Smooth muscle cell (in vitro differentiated cells): ENCODE results near the gene ASXL1. TPM values are rescaled to one million over a fixed set of nuclear protein-coding genes. Genes with fewer than 3 reads are reported as not detected.
A peak's percentile ranks its signal among the peaks of the same experiment; 100 is the strongest.

Source experiments
- DNase-seq: peaks from one replicate; lab custom pipeline; 2025; ENCODE audit not compliant: unreplicated experiment; lab: John Stamatoyannopoulos, UW
- H2AFZ ChIP-seq: fragments of 200-600 bp; sonication (generic); 2 replicates; pipeline ENCODE4 v1.6.0; 2016; ENCODE audit warnings: antibody characterized with exemption, low read depth, mild to moderate bottlenecking
- H3F3A ChIP-seq: fragments of 200-600 bp; sonication (generic); 2 replicates; pipeline ENCODE4 v1.6.0; 2017; ENCODE audit warnings: antibody characterized with exemption, low read depth
- H3K27ac ChIP-seq: fragments of 200-600 bp; sonication (generic); 2 replicates; pipeline ENCODE4 v1.5.1; 2016; ENCODE audit warnings: low read depth, mild to moderate bottlenecking
- H3K27me3 ChIP-seq: fragments of 200-600 bp; sonication (generic); 2 replicates; pipeline ENCODE4 v1.6.1; 2016; ENCODE audit warnings: low read depth, mild to moderate bottlenecking
- H3K36me3 ChIP-seq: fragments of 200-600 bp; sonication (generic); 2 replicates; pipeline ENCODE4 v1.5.1; 2016; ENCODE audit warnings: low read depth
- H3K4me1 ChIP-seq: fragments of 200-600 bp; sonication (generic); 2 replicates; pipeline ENCODE4 v1.5.1; 2016; ENCODE audit warnings: low read depth
- H3K4me2 ChIP-seq: fragments of 200-600 bp; sonication (generic); 2 replicates; pipeline ENCODE4 v1.6.0; 2016; ENCODE audit warnings: mild to moderate bottlenecking
- H3K4me3 ChIP-seq: fragments of 200-600 bp; sonication (generic); 2 replicates; pipeline ENCODE4 v1.5.1; 2016; ENCODE audit warnings: mild to moderate bottlenecking
- H3K79me2 ChIP-seq: fragments of 200-600 bp; sonication (generic); 2 replicates; pipeline ENCODE4 v1.6.0; 2016; ENCODE audit warnings: low read depth, mild to moderate bottlenecking
- H3K9ac ChIP-seq: fragments of 200-600 bp; sonication (generic); 2 replicates; pipeline ENCODE4 v1.6.0; 2016; ENCODE audit warnings: low read depth
- H3K9me3 ChIP-seq: fragments of 200-600 bp; sonication (generic); replicated peaks from 2 replicates; pipeline ENCODE4 v1.5.1; 2016; ENCODE audit warnings: low read depth
- H4K20me1 ChIP-seq: fragments of 200-600 bp; sonication (generic); 2 replicates; pipeline ENCODE4 v1.6.0; 2016; ENCODE audit warnings: low read depth
- WGBS: methylation state at CpG from one replicate; pipeline ENCODE4 v1.1.7; 2016; ENCODE audit warnings: low lambda C conversion rate; 5-methylcytosine and 5-hydroxymethylcytosine counted together
- polyA plus RNA-seq: library from polyadenylated mRNA; unstranded; fragments of >200 nt; fragmentation: Nextera tagmentation; extraction: Ambion mirVana; gene quantifications from 2 replicates; pipeline ENCODE4 v1.2.1, GENCODE V29; 2016
- total RNA-seq: library from RNA; depleted of rRNA; stranded (reverse); fragments of >200 nt; gene quantifications from 2 replicates; pipeline ENCODE4 v1.2.3, GENCODE V29; 2014
- TF ChIP-seq, protein P1 (sequence below): fragments of 200-600 bp; sonication (generic); IDR thresholded peaks from 2 replicates; pipeline ENCODE4 v1.5.1; 2017; ENCODE audit warnings: borderline replicate concordance, mild to moderate bottlenecking, antibody characterized with exemption; ENCODE audit not compliant: insufficient read depth, poor library complexity, severe bottlenecking

The ASXL1 gene
- total and polyA plus RNA-seq, 2 experiments from 2014 or later: 46.5 to 62.1 TPM

DNA sequence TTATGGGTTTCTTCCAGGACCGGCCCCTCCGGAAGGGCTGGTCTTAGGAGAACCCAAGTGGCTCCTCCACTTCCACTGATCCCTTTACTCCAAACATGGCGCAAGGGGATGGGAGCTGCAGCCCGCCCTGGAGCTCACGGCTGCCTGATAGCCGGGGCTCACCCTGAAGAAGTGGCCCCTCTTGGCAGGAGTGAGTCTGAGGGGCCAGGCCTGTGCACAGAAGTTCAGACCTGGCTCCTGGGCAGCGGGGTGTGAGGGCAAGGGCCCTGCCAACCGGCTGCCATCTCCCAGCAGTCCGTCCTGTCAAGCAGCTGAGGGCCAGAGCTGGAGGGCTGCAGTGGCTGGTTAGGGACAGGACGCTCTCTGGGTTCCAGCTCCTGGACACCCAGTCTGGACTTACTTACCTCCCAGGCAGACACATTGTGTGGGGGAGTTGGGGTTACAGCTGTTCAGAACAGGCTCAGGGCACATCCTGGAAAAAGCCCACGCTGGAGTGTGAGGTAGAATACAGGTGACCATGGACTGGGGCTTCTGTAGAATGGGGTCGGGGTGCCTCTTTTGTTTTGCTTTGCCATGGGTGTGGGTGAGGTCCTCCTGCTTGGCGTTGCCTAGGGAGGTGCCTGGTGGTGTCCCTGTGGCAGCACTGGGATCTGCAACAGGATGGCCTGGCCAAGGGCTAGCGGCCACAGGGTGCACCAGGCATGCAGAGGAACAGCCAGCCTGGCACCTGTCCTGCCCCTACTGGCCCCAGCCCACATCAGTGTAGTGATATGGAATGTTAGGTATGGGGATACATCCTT lies 88.4 kb downstream of the ASXL1 start:
- no peaks in the 10 kb centered on the region for H3K9me3 ChIP-seq
- H3K27me3 ChIP-seq: no peaks in the 10 kb centered on the region

DNA sequence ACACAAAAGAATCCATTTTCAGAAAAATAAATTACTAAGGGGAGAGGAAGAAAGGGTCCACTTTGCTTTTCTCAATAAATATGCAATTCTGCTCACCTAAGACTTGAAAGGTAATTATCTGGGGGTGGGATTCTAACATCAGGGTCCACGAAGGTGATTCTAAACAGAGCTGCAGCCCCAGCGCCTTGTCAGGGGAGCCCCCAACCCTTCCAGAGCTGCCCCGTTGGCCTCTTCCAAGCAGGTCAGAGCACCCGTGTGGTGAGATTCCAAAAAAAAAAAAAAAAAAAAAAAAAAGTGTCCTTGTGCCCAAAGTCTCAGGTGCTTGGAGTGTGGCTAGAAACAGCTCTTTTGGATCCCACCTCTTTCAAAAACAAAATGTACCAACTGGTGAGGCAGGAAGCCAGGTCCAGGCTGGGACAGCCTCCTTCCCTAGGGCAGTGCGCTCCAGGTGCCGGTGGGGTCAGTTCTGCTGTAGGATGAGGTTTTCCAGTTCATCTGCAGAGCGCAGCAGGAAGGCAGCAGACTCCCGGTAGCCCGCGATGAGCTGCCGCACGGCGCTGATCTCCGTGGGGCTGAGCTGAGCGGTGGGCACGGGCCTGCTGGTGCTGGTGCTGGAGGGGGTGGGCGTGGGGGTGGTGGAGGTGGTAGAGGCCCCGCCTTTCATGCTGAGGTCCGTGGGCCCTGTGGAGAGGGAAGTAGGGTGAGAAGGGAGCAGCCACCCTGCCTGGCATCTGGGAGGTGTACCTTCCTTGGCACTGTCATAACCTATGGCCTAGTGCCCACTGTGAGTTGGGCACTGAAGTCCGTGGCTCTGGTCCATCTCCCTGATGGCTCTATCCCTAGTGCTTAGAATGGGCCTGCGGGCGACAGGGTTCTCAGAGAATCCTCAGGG lies 89.3 kb downstream of the ASXL1 start:
- Histone ChIP-seq H3K4me2 (no peak overlapping the region), H2AFZ (no peak overlapping the region), H4K20me1 (peaks cover 90% of the 10 kb centered on the region), H3K27me3 (no peaks in the 10 kb centered on the region), H3K9me3 (no peaks in the 10 kb centered on the region), H3K4me1 (peaks cover 17% of the 10 kb centered on the region), H3K36me3 (no peaks in the 10 kb centered on the region), H3K27ac (no peak overlapping the region), H3F3A (peaks cover 50% of the 10 kb centered on the region), H3K79me2 (no peaks in the 10 kb centered on the region), H3K9ac (no peak overlapping the region), H3K4me3 (no peak overlapping the region)
- WGBS: 95% methylated on average over 22 of the region's 22 CpGs
- no peak for DNase-seq
- TF ChIP-seq, protein P1, sequence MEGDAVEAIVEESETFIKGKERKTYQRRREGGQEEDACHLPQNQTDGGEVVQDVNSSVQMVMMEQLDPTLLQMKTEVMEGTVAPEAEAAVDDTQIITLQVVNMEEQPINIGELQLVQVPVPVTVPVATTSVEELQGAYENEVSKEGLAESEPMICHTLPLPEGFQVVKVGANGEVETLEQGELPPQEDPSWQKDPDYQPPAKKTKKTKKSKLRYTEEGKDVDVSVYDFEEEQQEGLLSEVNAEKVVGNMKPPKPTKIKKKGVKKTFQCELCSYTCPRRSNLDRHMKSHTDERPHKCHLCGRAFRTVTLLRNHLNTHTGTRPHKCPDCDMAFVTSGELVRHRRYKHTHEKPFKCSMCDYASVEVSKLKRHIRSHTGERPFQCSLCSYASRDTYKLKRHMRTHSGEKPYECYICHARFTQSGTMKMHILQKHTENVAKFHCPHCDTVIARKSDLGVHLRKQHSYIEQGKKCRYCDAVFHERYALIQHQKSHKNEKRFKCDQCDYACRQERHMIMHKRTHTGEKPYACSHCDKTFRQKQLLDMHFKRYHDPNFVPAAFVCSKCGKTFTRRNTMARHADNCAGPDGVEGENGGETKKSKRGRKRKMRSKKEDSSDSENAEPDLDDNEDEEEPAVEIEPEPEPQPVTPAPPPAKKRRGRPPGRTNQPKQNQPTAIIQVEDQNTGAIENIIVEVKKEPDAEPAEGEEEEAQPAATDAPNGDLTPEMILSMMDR: no peak

More for the DNA sequence above, 88.4 kb downstream of the ASXL1 start:
- Histone ChIP-seq H3K4me3 (no peak overlapping the region), H3K79me2 (no peaks in the 10 kb centered on the region), H4K20me1 (peaks cover 89% of the 10 kb centered on the region), H3K9ac (no peak overlapping the region), H2AFZ (no peak overlapping the region), H3K36me3 (no peaks in the 10 kb centered on the region), H3F3A (peaks cover 53% of the 10 kb centered on the region), H3K4me1 (peaks cover 17% of the 10 kb centered on the region), H3K27ac (peak overlapping the region; percentile 43), H3K4me2 (peak overlapping the region; percentile 49)
- WGBS: 87% methylated on average over 14 of the region's 14 CpGs
- TF ChIP-seq, protein P1: no peak
- DNase-seq: no peak

DNA sequence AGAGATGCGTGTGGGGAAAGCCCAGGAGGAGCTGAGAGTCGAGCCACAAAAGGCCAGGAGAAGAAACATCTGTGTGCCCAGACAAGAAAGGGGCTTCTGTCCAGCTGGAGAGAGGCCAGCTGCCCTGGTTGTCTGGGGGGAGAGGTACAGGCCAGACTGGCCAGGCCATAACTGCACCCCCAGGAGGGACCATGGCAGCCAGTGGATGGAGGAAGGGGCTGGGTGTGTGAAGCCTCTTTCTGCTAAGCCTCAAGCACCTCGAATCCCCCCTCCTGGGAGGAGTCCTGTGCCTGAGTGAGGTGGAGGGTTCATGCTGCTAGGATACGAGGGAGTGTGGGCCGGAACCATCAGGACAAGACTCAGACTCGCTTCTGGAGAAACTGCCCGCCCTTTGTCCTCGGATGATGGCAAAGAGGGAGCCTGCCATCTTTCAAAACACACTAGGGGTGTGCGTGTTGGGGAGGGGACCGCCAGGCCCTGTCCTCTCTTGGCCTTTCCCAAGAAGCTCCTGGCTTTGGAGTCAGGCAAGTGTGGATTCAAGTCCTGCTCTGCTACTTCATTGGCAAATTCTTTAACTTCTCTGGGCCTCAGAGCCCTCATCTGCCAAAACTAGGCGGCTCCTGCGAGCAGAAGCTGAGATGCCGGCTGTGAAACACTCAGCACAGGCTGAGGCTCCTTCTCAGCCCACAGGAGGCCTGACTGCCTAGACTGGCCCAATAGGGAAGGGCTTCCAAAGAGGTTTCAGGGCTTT lies 90.3 kb downstream of the ASXL1 start:
- H3K27ac ChIP-seq: no peak overlapping the region
- no peak overlapping the region for H2AFZ ChIP-seq
- WGBS: 93% methylated on average over 13 of the region's 13 CpGs
- no peak overlapping the region for H3K4me3 ChIP-seq
- no peaks in the 10 kb centered on the region for H3K79me2 ChIP-seq
- TF ChIP-seq, protein P1: no peak
- H4K20me1 ChIP-seq: peaks cover 89% of the 10 kb centered on the region
- no peak overlapping the region for H3K4me2 ChIP-seq
- H3K36me3 ChIP-seq: no peaks in the 10 kb centered on the region
- peaks cover 39% of the 10 kb centered on the region for H3F3A ChIP-seq
- no peaks in the 10 kb centered on the region for H3K9me3 ChIP-seq
- H3K27me3 ChIP-seq: no peaks in the 10 kb centered on the region
- no peak for DNase-seq
- H3K4me1 ChIP-seq: peaks cover 17% of the 10 kb centered on the region
- no peak overlapping the region for H3K9ac ChIP-seq
